ENCODE data around the gene MT1E.

Gene MT1E

DNA sequence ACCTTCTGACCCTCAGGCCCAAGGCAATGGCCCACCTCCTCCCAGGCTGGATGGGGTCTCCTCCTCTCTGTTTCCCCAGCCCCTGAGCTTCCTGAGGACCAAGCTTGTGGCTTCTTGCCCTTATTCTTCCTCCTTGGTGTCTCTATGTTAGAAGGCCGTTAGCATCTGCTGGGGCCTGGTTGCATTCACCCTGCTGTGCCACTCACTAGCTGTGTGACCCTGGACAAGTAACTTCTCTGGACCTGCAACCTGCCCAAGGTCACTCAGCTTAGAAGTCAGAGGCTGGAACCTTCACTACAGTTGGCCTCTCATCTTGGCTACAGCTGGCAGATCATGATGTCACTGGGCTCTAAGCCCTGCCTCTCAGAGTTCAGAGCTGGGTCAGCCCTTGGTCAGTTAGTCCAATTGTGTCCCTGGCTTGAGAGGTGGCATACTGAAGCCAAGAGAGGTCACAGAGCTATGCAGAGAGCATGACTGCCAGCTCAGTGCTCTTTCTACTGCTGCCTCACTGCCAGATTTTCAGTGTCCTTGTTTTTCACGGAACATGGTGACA, 14.2 kb upstream of the MT1E start:
- DNase-seq (ENCODE audit: extremely low read depth, low read depth), result no peak

DNA sequence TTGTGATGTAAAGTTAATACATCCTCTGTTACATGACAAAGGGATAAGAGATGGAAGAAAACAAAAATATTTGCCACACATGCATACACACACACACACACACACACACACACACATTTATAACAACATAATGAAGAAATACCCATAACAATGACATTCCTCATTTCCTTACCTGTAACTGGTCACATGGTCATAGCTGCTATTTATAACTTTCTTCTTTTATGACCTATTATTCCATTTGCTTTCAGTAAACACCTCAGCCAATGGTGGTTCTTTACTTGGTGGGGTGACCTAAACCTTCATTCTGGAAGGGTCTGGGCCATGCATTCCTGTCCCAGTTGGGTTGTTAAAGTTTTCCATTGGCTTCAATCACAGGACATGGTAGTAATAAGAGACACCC, 11.9 kb upstream of the MT1E start:
- no peak for DNase-seq (ENCODE audit: extremely low read depth, low read depth)
- TF ChIP-seq, protein P1, sequence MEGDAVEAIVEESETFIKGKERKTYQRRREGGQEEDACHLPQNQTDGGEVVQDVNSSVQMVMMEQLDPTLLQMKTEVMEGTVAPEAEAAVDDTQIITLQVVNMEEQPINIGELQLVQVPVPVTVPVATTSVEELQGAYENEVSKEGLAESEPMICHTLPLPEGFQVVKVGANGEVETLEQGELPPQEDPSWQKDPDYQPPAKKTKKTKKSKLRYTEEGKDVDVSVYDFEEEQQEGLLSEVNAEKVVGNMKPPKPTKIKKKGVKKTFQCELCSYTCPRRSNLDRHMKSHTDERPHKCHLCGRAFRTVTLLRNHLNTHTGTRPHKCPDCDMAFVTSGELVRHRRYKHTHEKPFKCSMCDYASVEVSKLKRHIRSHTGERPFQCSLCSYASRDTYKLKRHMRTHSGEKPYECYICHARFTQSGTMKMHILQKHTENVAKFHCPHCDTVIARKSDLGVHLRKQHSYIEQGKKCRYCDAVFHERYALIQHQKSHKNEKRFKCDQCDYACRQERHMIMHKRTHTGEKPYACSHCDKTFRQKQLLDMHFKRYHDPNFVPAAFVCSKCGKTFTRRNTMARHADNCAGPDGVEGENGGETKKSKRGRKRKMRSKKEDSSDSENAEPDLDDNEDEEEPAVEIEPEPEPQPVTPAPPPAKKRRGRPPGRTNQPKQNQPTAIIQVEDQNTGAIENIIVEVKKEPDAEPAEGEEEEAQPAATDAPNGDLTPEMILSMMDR (IDR thresholded peaks at IDR 0.05; ENCODE audit: low read depth, low read length), result no peak

More for the DNA sequence above, 14.2 kb upstream of the MT1E start:
- TF ChIP-seq, protein P1 (IDR thresholded peaks at IDR 0.05; ENCODE audit: low read depth, low read length), result no peak

DNA sequence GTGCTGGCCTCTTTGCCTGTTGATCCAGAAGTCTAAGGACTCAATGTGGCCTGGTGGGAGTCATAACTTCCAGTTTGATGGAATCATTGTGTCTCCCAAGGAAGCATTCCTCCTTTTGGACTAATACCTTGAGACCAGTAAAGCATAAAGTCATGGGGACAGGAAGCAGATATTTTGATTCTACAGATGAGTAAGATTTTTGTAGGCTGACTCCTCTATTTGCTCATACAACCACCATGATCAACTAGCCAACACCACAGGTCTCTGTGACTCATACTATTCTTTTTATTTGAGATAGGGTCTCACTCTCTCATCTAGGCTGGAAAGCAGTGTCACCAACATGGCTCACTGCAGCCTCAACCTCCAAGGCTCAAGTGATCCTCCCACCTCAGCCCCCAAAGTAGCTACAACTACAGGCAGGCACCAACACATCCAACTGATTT, 11.0 kb upstream of the MT1E start:
- TF ChIP-seq, protein P1 (IDR thresholded peaks at IDR 0.05; ENCODE audit: low read depth, low read length), result no peak

DNA sequence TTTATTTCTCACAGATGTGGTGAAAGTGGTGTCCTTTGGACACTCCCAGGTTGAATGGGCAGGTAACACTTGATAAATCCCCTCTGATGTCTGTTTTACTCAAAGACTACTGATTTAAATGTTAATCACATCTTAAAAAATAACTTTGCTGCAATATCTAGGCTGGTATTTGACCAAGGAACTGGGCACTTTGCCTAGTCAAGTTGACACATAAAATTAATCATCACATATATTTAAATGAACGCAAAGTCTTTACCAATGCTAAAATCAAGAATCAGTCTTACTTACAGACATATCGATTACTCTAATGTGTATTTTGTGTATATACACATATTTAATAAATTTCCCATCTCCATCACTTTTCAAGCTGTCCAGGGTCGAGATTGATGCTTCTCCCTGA, 10.2 kb upstream of the MT1E start:
- no peak for DNase-seq (ENCODE audit: extremely low read depth, low read depth)

More for the DNA sequence above, 11.0 kb upstream of the MT1E start:
- DNase-seq (ENCODE audit: extremely low read depth, low read depth), result no peak

DNA sequence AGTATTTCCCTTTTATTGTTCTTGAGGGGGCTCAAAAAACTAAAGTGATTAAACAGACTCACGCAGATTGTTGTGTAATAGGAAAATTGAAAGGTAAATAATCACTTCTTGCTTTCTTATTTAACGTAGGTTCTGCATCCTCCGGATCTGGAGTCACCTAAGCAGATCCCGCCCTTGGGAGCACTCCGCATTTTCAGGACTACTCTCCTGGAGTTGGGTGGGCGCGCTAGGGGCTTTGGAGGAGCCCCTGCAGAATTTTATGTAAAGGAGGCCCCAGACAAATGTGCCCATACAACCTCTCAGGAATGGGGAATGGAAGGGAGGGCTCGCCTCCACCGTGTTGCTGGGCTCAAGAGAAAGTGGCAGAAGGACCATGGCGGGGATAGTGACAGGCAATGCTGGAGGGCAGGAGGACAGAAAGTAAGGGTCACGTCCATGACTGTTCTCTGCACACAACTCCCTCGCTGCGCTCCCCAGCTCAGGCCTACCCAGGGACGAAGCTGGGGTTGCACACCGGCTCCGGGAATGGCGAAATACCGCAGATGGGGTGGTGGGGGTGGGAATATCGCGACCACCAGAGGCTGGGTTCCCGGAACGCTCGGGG, 8.9 kb upstream of the MT1E start:
- DNase-seq (ENCODE audit: extremely low read depth, low read depth), result no peak

More for the DNA sequence above, 10.2 kb upstream of the MT1E start:
- TF ChIP-seq, protein P1 (IDR thresholded peaks at IDR 0.05; ENCODE audit: low read depth, low read length), result no peak

DNA sequence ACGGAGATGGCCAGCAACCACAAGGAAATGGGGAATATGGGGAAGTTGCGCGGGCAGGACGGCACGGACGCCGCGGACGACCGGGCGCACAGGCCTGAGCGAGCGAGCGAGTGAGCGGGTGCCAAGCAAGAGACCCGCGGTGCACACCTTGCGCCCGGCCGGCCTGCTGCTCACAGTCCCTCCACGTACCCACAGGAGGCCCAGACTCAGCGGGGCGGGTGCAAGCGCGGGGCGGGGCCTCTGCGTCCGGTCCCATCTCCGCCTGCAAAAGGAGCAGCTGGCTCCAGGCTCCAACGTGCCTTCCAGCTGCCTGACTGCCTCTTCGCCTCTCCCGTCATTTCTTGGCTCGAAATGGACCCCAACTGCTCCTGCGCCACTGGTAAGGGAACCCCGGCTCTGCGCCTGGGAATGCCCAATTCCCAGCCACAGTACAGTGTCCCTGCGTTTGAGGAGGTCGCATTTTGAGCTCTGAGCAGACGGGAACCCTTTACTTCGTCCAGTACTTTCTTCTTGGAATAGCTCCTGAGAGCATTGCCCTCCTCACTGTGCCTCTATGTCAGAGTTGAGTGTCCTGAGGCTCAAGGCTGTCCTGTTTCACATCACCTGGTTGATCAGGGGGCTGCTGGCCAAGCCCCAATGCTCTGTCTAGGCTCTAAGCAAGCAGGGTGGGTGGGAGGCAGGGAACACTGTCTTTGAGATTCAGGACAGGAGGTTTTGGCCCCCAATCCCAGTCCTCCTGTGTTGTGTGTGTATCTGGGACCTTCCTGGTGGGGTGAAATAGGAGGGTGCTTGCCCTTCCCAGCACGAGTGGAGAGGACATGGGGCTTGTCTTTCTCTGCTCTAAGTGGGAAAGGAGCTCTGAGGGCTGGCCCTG, 8.1 kb upstream of the MT1E start:
- no peak for DNase-seq (ENCODE audit: extremely low read depth, low read depth)
- TF ChIP-seq, protein P1 (IDR thresholded peaks at IDR 0.05; ENCODE audit: low read depth, low read length), result no peak

More for the DNA sequence above, 8.9 kb upstream of the MT1E start:
- TF ChIP-seq, protein P1 (IDR thresholded peaks at IDR 0.05; ENCODE audit: low read depth, low read length), result no peak

DNA sequence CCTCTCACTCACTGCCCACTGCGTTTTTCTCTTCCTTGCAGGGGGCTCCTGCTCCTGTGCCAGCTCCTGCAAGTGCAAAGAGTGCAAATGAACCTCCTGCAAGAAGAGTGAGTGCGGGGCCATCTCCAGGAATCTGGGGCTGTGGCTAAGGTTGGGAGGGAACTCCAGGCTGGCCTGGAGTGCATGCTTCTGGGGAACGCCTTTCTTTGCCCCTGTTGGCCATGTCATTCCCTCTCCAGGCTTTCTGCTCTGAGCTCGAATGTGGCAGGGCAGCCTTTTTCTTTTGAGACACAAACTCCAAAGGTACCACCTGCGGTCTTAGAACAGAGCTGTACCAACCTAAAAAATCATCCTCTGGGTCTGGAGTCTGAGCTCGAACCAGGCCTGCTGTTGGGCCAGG, 7.4 kb upstream of the MT1E start:
- no peak for DNase-seq (ENCODE audit: extremely low read depth, low read depth)
- TF ChIP-seq, protein P1 (IDR thresholded peaks at IDR 0.05; ENCODE audit: low read depth, low read length), result no peak

Data from AG09319 (cell line).